Endothelial cell of umbilical vein (primary cell): ENCODE measurements around the gene FUT8. TPM values are rescaled to one million over a fixed set of nuclear protein-coding genes. Genes with fewer than 3 reads are reported as not detected.

Experiments used
- BruUV-seq: library from RNA; stranded (reverse); fragments of 400-500 nt; replicated peaks from 2 replicates; lab custom pipeline; 2021; lab: Mats Ljungman, UMichigan
- CTCF ChIA-PET: fragments of 300-600, 350-600 bp; sonication (Branson Sonifier 250); formaldehyde crosslinking; loops from one replicate; lab custom pipeline; 2021; ENCODE audit warnings: antibody characterized with exemption, inconsistent platforms; lab: Charles Lee
- POLR2A ChIA-PET: fragments of 300-600, 350-600 bp; sonication (Branson Sonifier 250); formaldehyde crosslinking; loops from one replicate; lab custom pipeline; 2021; ENCODE audit warnings: antibody characterized with exemption, inconsistent platforms; lab: Charles Lee
- DNase-seq: peaks from one replicate; pipeline ENCODE4 v3.0.0-alpha.2; 2011; ENCODE audit warnings: low read depth, low spot score
- FAIRE-seq: peaks from 2 replicates; lab custom pipeline; 2011; peaks lifted over from hg19 to GRCh38; lab: Jason Lieb, UNC
- H2AFZ ChIP-seq: 2 replicates; pipeline ENCODE4 v1.6.0; 2012; ENCODE audit warnings: low read depth, low read length, control low read depth, inconsistent platforms
- H3K27ac ChIP-seq: 2 replicates; pipeline ENCODE4 v1.5.1; 2011; ENCODE audit warnings: low read depth, mild to moderate bottlenecking, control low read depth, low read length, moderate library complexity; ENCODE audit not compliant: insufficient read depth
- H3K27me3 ChIP-seq, 2 experiments: 2 replicates each; pipeline versions ENCODE4 v1.6.0 to v1.6.1; 2011; ENCODE audit warnings: low read length in 2 of 2, mixed read lengths in 1 of 2; ENCODE audit not compliant: control insufficient read depth in 2 of 2, insufficient read depth in 2 of 2
- H3K36me3 ChIP-seq, 2 experiments: 2 replicates in 1 of 2; 3 replicates in 1 of 2; pipeline ENCODE4 v1.5.1; 2011; ENCODE audit warnings: low read length in 2 of 2, mild to moderate bottlenecking in 1 of 2, moderate library complexity in 1 of 2; ENCODE audit not compliant: control insufficient read depth in 2 of 2, insufficient read depth in 2 of 2; ENCODE audit errors: extremely low read depth in 1 of 2
- H3K4me1 ChIP-seq: 3 replicates; pipeline ENCODE4 v1.5.1; 2011; ENCODE audit warnings: mild to moderate bottlenecking, low read length; ENCODE audit not compliant: control insufficient read depth, insufficient read depth; ENCODE audit errors: extremely low read depth
- H3K4me2 ChIP-seq: 2 replicates; pipeline ENCODE4 v1.6.1; 2011; ENCODE audit warnings: low read length, control low read depth, mixed read lengths; ENCODE audit not compliant: insufficient read depth
- H3K4me3 ChIP-seq, 3 experiments: fragments of 200-600 bp in 1 of 3; sonication (generic), shearing (Covaris generic) in 1 of 3; replicated peaks in 1 of 3; 2 replicates each; pipeline ENCODE4 v1.5.1; 2011 to 2016; ENCODE audit warnings: control low read depth in 3 of 3, low read length in 3 of 3, mild to moderate bottlenecking in 2 of 3, inconsistent platforms in 1 of 3, low read depth in 1 of 3, moderate library complexity in 1 of 3; ENCODE audit not compliant: insufficient read depth in 1 of 3
- H3K79me2 ChIP-seq: 2 replicates; pipeline ENCODE4 v1.6.0; 2012; ENCODE audit warnings: low read length, inconsistent platforms; ENCODE audit not compliant: control insufficient read depth, insufficient read depth
- H3K9ac ChIP-seq: replicated peaks from 2 replicates; pipeline ENCODE3; 2011; ENCODE audit warnings: low read length, control low read depth; ENCODE audit not compliant: insufficient read depth; ENCODE audit errors: extremely low read depth
- H3K9me1 ChIP-seq: replicated peaks from 3 replicates; pipeline ENCODE4 v1.6.0; 2011; ENCODE audit warnings: mild to moderate bottlenecking, low read length; ENCODE audit not compliant: control insufficient read depth, insufficient read depth; ENCODE audit errors: extremely low read depth
- H3K9me3 ChIP-seq: replicated peaks from 2 replicates; pipeline ENCODE4 v1.5.1; 2012; ENCODE audit warnings: low read length, inconsistent platforms; ENCODE audit not compliant: control insufficient read depth, insufficient read depth
- H4K20me1 ChIP-seq: replicated peaks from 2 replicates; pipeline ENCODE3; 2011; ENCODE audit warnings: mild to moderate bottlenecking, low read length; ENCODE audit not compliant: control insufficient read depth, insufficient read depth; ENCODE audit errors: extremely low read depth
- EZH2 ChIP-seq: IDR thresholded peaks from 2 replicates; pipeline ENCODE4 v1.6.1; 2012; ENCODE audit warnings: borderline replicate concordance, low read depth, mild to moderate bottlenecking, moderate library complexity, low read length, inconsistent platforms; ENCODE audit not compliant: severe bottlenecking
- FOS ChIP-seq: IDR thresholded peaks from 2 replicates; pipeline ENCODE4 v1.6.1; 2011; ENCODE audit warnings: mild to moderate bottlenecking, low read length, moderate library complexity, borderline replicate concordance; ENCODE audit not compliant: insufficient read depth
- GATA2 ChIP-seq: IDR thresholded peaks from 2 replicates; pipeline ENCODE4 v1.7.0; 2011; ENCODE audit warnings: low read depth, mild to moderate bottlenecking, moderate library complexity, mixed read lengths, low read length; ENCODE audit not compliant: insufficient read length, insufficient read depth
- JUN ChIP-seq: IDR thresholded peaks from 2 replicates; pipeline ENCODE4 v1.6.1; 2011; ENCODE audit warnings: borderline replicate concordance, low read depth; ENCODE audit not compliant: insufficient read length, insufficient read depth
- MYC ChIP-seq: IDR thresholded peaks from one replicate; pipeline ENCODE4 v1.6.1; 2011; ENCODE audit warnings: mild to moderate bottlenecking, low read depth, low read length
- POLR2A ChIP-seq: IDR thresholded peaks from 2 replicates; pipeline ENCODE4 v1.6.1; 2012; ENCODE audit warnings: low read depth, mild to moderate bottlenecking, control low read depth, low read length
- POLR2AphosphoS5 ChIP-seq: IDR thresholded peaks from 2 replicates; pipeline ENCODE4 v1.6.1; 2012; ENCODE audit warnings: low read depth, mild to moderate bottlenecking, control low read depth, low read length, moderate library complexity; ENCODE audit not compliant: insufficient read depth
- dilution Hi-C: fragments of 300-500 bp; cut with MboI; formaldehyde crosslinking; loops from one replicate; pipeline ENCODE4 v1.15.0; 2019; ENCODE audit warnings: low sequenced_read_pairs; ENCODE audit not compliant: extremely low pct_ligation_motif_present
- intact Hi-C: fragments of 100-400 bp; cut with micrococcal nuclease; formaldehyde crosslinking; loops from one replicate; pipeline ENCODE4 v1.10.0; 2022
- polyA plus RNA-seq, 4 experiments: library from polyadenylated mRNA; depleted of rRNA in 3 of 4; stranded (reverse) in 3 of 4; unstranded in 1 of 4; fragments of >200 nt; gene quantifications; 2 replicates each; pipeline versions ENCODE4 v1.2.1 to v1.2.3, GENCODE V29; 2011 to 2012; ENCODE audit warnings: missing spikeins in 1 of 4
- total RNA-seq: library from RNA; stranded (reverse); gene quantifications from 2 replicates; pipeline ENCODE4 v1.2.3, GENCODE V29; 2021
- TF ChIP-seq, protein P1 (sequence below), 2 donors: IDR thresholded peaks; 1 replicate in 1 of 2; 2 replicates in 1 of 2; pipeline ENCODE4 v1.5.1; 2011; ENCODE audit warnings: low read length in 2 of 2, mild to moderate bottlenecking in 2 of 2, moderate library complexity in 2 of 2, control low read depth in 1 of 2, inconsistent platforms in 1 of 2, low read depth in 1 of 2; ENCODE audit not compliant: insufficient read depth in 1 of 2; ENCODE audit errors: extremely low read depth in 1 of 2
- TF ChIP-seq, protein P2 (sequence below): IDR thresholded peaks from 2 replicates; pipeline ENCODE4 v1.6.1; 2011; ENCODE audit not compliant: insufficient read depth, insufficient read length

The FUT8 gene
- total and polyA plus RNA-seq, 2 donors (not counting 3 experiments of a cell fraction or from before 2014, with no cell fraction given), result 16.7 to 38.8 TPM

DNA sequence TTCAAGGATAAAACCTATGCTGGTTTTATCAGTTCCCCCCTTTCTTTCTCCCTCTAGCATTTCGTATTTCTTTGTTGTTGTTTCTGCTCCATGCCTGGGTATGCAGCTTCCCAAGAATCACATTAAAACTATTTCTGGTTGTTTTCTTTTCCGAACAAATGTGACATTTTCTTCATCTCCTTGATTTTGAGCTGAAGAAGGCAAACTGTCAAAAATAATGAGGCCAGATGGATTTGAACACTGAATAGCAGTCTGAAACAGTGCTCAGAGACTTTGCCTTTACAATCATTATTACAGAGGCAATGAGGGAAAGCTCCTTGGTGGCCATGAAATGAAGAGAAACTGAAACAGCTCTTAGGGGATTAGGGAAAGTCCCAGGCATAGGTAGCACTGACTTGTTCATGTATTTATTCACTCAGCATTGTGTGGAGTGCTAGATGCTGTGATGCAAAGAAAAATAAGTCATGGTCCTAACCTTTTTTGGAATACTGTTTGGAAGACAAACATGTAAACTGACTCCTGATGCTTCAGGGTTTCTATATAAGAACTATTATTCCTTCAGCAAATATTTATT, 319.5 kb downstream of the FUT8 start:
- Histone ChIP-seq H3K4me2 (no peak overlapping the region), H3K4me3 (no peak overlapping the region), H3K9me3 (no peaks in the 10 kb centered on the region), H3K9ac (no peak overlapping the region), H3K36me3 (no peaks in the 10 kb centered on the region), H4K20me1 (no peaks in the 10 kb centered on the region), H2AFZ (no peak overlapping the region), H3K27ac (no peak overlapping the region), H3K27me3 (no peaks in the 10 kb centered on the region), H3K4me1 (no peaks in the 10 kb centered on the region), H3K79me2 (no peaks in the 10 kb centered on the region), H3K9me1 (no peaks in the 10 kb centered on the region)
- TF ChIP-seq GATA2, result no peak
- no peak for TF ChIP-seq EZH2
- no peak for TF ChIP-seq MYC
- no peak for TF ChIP-seq JUN
- TF ChIP-seq FOS, result no peak
- TF ChIP-seq, protein P1, sequence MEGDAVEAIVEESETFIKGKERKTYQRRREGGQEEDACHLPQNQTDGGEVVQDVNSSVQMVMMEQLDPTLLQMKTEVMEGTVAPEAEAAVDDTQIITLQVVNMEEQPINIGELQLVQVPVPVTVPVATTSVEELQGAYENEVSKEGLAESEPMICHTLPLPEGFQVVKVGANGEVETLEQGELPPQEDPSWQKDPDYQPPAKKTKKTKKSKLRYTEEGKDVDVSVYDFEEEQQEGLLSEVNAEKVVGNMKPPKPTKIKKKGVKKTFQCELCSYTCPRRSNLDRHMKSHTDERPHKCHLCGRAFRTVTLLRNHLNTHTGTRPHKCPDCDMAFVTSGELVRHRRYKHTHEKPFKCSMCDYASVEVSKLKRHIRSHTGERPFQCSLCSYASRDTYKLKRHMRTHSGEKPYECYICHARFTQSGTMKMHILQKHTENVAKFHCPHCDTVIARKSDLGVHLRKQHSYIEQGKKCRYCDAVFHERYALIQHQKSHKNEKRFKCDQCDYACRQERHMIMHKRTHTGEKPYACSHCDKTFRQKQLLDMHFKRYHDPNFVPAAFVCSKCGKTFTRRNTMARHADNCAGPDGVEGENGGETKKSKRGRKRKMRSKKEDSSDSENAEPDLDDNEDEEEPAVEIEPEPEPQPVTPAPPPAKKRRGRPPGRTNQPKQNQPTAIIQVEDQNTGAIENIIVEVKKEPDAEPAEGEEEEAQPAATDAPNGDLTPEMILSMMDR (IDR thresholded peaks at IDR 0.05; ENCODE audit: extremely low read depth in 1 of 2, insufficient read depth in 1 of 2, low read depth in 1 of 2, low read length in 2 of 2), result no peak
- no peak for TF ChIP-seq POLR2AphosphoS5
- TF ChIP-seq POLR2A, result no peak
- TF ChIP-seq, protein P2, sequence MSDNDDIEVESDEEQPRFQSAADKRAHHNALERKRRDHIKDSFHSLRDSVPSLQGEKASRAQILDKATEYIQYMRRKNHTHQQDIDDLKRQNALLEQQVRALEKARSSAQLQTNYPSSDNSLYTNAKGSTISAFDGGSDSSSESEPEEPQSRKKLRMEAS, result no peak
- BruUV-seq, result no TSS peak
- no peak for DNase-seq
- POLR2A ChIA-PET, result no interaction called here
- intact Hi-C loops, result no loop called here
- FAIRE-seq, result no peak
- dilution Hi-C loops, result no loop called here
- CTCF ChIA-PET, result interaction anchor here (0.8 to 2.4 kb wide), 3 partner anchors 10 to 93 kb away, joined by 3 to 5 read pairs (median 4); no protein-coding TSS in a partner anchor
